CD4-positive, CD25-positive, alpha-beta regulatory T cell (primary cell): ENCODE results near the gene SLC2A9. TPM values are rescaled to one million over a fixed set of nuclear protein-coding genes. Genes with fewer than 3 reads are reported as not detected.

Source experiments
- ATAC-seq, 2 donors: fragments of 150-1000 bp; cut with Tn5 transposase; one replicate each; pipeline ENCODE4 v1.10.0; 2021; ENCODE audit warnings: low read depth in 2 of 2, moderate number of reproducible peaks in 2 of 2, moderate library complexity in 1 of 2
- DNase-seq, 3 donors: peaks; one replicate each; pipeline versions ENCODE4 v3.0.0 to v3.0.0-alpha.2; 2012 to 2022; ENCODE audit warnings: mixed read lengths in 1 of 3
- H3K27ac ChIP-seq: one replicate; pipeline ENCODE4 v1.7.0; 2013; ENCODE audit warnings: mild to moderate bottlenecking, low read length; ENCODE audit not compliant: insufficient read depth, poor library complexity, severe bottlenecking
- H3K27me3 ChIP-seq: one replicate; pipeline ENCODE4 v1.7.0; 2013; ENCODE audit warnings: low read length; ENCODE audit not compliant: control insufficient read depth, insufficient read depth
- H3K36me3 ChIP-seq: one replicate; pipeline ENCODE4 v1.7.0; 2013; ENCODE audit warnings: mild to moderate bottlenecking, low read length, moderate library complexity; ENCODE audit not compliant: control insufficient read depth, insufficient read depth
- H3K4me1 ChIP-seq: 2 replicates; pipeline ENCODE4 v1.7.0; 2013; ENCODE audit warnings: mild to moderate bottlenecking, low read length; ENCODE audit not compliant: insufficient read depth, control insufficient read depth, poor library complexity, severe bottlenecking
- H3K4me3 ChIP-seq: one replicate; pipeline ENCODE4 v1.7.0; 2013; ENCODE audit warnings: low read depth, mild to moderate bottlenecking, low read length, moderate library complexity
- H3K9me3 ChIP-seq, 2 experiments: 1 replicate in 1 of 2; 2 replicates in 1 of 2; pipeline ENCODE4 v1.7.0; 2013; ENCODE audit warnings: low read length in 2 of 2, mild to moderate bottlenecking in 1 of 2, moderate library complexity in 1 of 2; ENCODE audit not compliant: control insufficient read depth in 2 of 2
- H3K27ac Mint-ChIP-seq, 3 donors: one replicate each; pipeline ENCODE4 v1.8.0; 2020 to 2022; ENCODE audit warnings: mild to moderate bottlenecking in 3 of 3, mixed read lengths in 3 of 3, moderate library complexity in 2 of 3
- H3K27me3 Mint-ChIP-seq: one replicate; pipeline ENCODE4 v1.8.0; 2022; ENCODE audit warnings: mild to moderate bottlenecking, mixed read lengths
- H3K36me3 Mint-ChIP-seq: one replicate; pipeline ENCODE4 v1.8.0; 2020; ENCODE audit warnings: mixed read lengths
- H3K4me1 Mint-ChIP-seq, 4 donors: one replicate each; pipeline ENCODE4 v1.8.0; 2020 to 2022; ENCODE audit warnings: mixed read lengths in 4 of 4, mild to moderate bottlenecking in 1 of 4
- H3K4me3 Mint-ChIP-seq, 4 donors: one replicate each; pipeline ENCODE4 v1.8.0; 2020 to 2022; ENCODE audit warnings: mild to moderate bottlenecking in 4 of 4, mixed read lengths in 4 of 4, moderate library complexity in 3 of 4
- H3K9me3 Mint-ChIP-seq, 7 donors: one replicate each; pipeline ENCODE4 v1.8.0; 2020 to 2022; ENCODE audit warnings: mixed read lengths in 7 of 7, mild to moderate bottlenecking in 3 of 7, moderate library complexity in 2 of 7
- polyA plus RNA-seq, 4 donors: library from polyadenylated mRNA; unstranded; fragments of 300-500 nt; fragmentation: Illumina TruSeq; gene quantifications; one replicate each; pipeline ENCODE4 v1.2.3, GENCODE V29; 2021
- total RNA-seq: library from RNA; stranded (reverse); gene quantifications from one replicate; pipeline ENCODE4 v1.2.3, GENCODE V29; 2022

The SLC2A9 gene
- total RNA-seq, result 5.7 TPM
- 1 to 10 TPM in 1 of 4 donors, under 1 TPM in 3; 0.41 to 1.7 (median 0.62) TPM for polyA plus RNA-seq

DNA sequence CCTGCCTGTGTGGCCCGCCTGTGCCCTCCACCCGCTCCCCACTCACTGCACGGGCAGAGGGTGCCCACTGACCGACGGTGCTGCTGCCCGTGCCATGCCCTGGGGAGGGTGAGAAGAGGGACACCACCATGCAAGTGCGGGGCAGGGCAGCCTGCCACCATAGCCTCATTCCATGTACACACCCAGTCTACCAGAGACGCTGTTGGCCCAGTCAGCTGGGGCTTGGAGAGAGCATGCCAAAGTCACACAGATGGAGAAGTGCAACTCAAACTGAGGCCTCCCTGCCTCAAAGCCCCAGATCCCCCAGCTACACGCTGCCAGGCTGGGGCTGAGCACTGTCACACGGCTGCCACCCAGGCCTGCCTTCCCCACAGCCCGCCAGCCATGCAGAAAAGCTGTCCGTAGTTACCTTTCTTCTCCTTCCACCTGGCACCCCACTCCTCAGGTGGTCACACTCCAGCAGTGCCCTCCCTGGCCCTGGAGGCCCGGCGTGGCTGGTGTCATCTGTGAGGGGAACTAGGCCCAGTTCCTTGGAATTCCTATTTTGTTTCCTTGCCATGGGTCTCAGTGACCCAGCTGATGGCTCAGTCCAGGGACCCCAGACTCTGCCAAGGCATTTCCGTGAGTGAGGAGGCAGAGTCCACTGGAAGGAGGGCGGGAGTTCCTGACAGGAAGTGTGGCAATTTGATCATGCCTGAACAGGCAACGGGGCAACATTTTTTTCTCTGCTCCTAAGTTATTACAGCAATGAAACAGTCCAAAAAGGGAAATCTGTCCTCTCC is at the start of gene SLC2A9:
Gene SLC2A9 (minus strand): TSS at position 627 of the 782 bp plus-strand sequence. CDS start 68 bp downstream, at position 559.
- peaks cover 13% of the 10 kb centered on the region for H3K4me1 ChIP-seq
- no peaks in the 10 kb centered on the region for H3K27me3 ChIP-seq
- DNase-seq (no peak), ATAC-seq (no peak)
- no peaks in the 10 kb centered on the region for H3K9me3 ChIP-seq
- Mint-ChIP-seq H3K9me3 (no peaks in the 10 kb centered on the region), H3K27me3 (peaks cover 6% of the 10 kb centered on the region), H3K27ac (peak within 1 kb of the TSS in 2 of 3 donors; percentile 43 to 97), H3K4me3 (no peak within 1 kb of the TSS), H3K4me1 (peaks cover 0 to 20% (median 6%) of the 10 kb centered on the region in 4 donors), H3K36me3 (no peaks in the 10 kb centered on the region)
- H3K4me3 ChIP-seq, result no peak within 1 kb of the TSS
- H3K36me3 ChIP-seq, result no peaks in the 10 kb centered on the region
- no peak within 1 kb of the TSS for H3K27ac ChIP-seq

DNA sequence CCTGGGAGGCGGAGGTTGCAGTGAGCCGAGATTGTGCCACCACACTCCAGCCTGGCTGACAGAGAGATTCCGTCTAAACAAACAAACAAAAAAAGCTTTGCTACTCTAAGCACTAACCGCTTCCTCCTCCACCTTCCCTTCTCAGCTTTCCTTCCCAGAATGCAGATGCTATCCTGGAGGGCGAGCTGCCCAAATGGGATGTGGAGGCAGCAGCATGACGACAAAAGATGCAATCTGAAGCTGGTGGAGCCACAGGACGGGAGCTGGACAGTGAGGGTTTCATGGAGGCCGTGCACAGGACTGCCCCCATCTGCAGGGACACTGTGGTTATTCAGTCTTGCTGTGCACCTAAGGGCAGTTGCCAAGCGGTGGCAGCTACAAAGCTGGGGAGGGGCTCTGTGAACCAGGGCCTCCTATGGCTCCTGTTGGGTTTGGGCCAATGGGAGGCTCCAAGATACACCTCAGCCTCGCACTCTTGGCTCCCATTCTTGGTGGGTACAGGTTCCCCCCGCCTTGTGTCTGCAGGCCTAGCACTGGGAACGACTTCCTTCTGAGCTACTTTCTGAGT is 47.9 kb upstream of the SLC2A9 start:
- Mint-ChIP-seq H3K9me3 (no peaks in the 10 kb centered on the region), H3K27me3 (no peaks in the 10 kb centered on the region), H3K4me1 (peaks cover 0 to 5% (median 2%) of the 10 kb centered on the region in 4 donors), H3K27ac (no peak overlapping the region), H3K36me3 (peaks cover 28% of the 10 kb centered on the region), H3K4me3 (no peak overlapping the region)
- no peak for ATAC-seq
- Histone ChIP-seq H3K27me3 (no peaks in the 10 kb centered on the region), H3K36me3 (peaks cover 43% of the 10 kb centered on the region), H3K27ac (no peak overlapping the region), H3K4me3 (no peak overlapping the region), H3K9me3 (no peaks in the 10 kb centered on the region), H3K4me1 (no peaks in the 10 kb centered on the region)
- DNase-seq, result no peak

DNA sequence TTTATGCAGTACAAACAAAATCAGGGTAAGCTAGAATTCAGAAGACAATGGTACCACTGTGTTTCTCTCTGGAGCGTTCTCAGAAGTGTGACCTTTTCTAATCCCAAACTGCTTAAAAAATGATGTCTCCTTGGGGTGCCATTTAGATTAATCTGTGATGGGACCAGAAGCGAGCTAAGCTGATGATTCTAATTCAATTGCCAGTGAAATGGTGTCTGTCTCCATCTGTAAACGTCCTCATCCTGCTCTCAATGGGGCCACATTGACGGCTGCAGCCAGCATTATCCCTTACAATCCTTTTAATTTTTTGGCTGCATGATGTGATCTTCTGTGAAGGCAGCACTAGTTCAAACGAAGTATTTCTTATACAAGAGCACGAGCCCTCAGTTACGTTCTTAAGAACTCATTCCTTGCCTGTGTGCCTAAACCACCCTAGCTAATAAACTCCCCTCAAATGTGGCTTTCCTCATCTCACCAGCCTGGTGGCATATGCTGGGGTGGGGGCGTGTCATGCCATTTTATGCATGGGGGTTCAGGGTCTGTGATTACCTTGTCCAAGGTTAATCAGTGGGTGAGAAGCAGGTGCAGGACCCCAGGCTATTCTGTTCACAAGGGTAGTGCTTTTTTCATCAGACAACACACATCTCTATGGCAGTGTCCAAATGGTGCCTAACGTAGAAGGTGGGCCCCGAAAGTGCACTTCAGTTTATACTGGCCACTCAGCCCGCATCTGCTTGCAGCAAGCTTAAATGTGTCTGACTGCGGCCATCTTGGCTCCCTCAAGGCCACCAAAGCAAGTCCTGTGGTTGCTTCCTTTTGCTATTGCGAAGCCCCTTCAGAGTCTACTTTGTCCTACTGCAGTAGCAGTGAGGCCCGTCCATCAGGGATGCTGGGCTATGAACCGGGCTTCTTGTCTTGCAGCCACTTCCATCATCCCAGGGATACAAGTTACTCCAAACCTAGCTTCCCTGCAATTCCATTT is 45.7 kb upstream of the SLC2A9 start:
- Histone ChIP-seq H3K27ac (no peak overlapping the region), H3K27me3 (no peaks in the 10 kb centered on the region), H3K4me1 (no peaks in the 10 kb centered on the region), H3K36me3 (peaks cover 42% of the 10 kb centered on the region), H3K4me3 (no peak overlapping the region), H3K9me3 (no peaks in the 10 kb centered on the region)
- no peaks in the 10 kb centered on the region for H3K27me3 Mint-ChIP-seq
- ATAC-seq, result no peak
- no peaks in the 10 kb centered on the region for H3K9me3 Mint-ChIP-seq
- peak overlapping the region in 2 of 3 donors; percentile 17 to 47 for H3K27ac Mint-ChIP-seq
- peaks cover 0 to 5% (median 0%) of the 10 kb centered on the region in 4 donors for H3K4me1 Mint-ChIP-seq
- peaks cover 28% of the 10 kb centered on the region for H3K36me3 Mint-ChIP-seq
- DNase-seq, result no peak
- no peak overlapping the region for H3K4me3 Mint-ChIP-seq

DNA sequence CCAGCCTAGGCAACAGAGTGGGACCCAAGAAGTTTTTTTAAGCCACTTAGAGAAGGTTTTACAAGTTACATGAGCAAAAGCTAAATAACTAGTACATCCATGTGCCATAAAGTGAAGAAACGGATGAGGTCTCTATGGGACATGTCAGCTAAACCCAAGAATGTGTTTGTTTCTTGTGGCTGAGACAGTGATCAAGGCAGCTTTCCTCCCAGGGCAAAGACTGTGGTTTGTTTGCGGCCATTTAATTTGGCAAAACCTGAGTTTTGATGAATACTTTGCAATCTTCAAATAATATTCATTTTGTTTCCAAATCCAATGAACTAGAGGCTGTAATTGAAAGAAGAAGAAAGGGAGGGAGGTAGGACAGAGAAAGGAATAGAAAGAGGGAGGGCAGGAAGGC is 44.9 kb upstream of the SLC2A9 start:
- H3K36me3 ChIP-seq, result peaks cover 46% of the 10 kb centered on the region
- H3K4me3 ChIP-seq, result no peak overlapping the region
- no peaks in the 10 kb centered on the region for H3K9me3 ChIP-seq
- Mint-ChIP-seq H3K4me1 (peaks cover 0 to 9% (median 0%) of the 10 kb centered on the region in 4 donors), H3K27me3 (no peaks in the 10 kb centered on the region), H3K9me3 (no peaks in the 10 kb centered on the region), H3K27ac (peak overlapping the region in 1 of 3 donors; percentile 17), H3K36me3 (peaks cover 35% of the 10 kb centered on the region), H3K4me3 (no peak overlapping the region)
- DNase-seq, result no peak
- H3K27ac ChIP-seq, result no peak overlapping the region
- no peaks in the 10 kb centered on the region for H3K27me3 ChIP-seq
- no peak for ATAC-seq
- no peaks in the 10 kb centered on the region for H3K4me1 ChIP-seq

DNA sequence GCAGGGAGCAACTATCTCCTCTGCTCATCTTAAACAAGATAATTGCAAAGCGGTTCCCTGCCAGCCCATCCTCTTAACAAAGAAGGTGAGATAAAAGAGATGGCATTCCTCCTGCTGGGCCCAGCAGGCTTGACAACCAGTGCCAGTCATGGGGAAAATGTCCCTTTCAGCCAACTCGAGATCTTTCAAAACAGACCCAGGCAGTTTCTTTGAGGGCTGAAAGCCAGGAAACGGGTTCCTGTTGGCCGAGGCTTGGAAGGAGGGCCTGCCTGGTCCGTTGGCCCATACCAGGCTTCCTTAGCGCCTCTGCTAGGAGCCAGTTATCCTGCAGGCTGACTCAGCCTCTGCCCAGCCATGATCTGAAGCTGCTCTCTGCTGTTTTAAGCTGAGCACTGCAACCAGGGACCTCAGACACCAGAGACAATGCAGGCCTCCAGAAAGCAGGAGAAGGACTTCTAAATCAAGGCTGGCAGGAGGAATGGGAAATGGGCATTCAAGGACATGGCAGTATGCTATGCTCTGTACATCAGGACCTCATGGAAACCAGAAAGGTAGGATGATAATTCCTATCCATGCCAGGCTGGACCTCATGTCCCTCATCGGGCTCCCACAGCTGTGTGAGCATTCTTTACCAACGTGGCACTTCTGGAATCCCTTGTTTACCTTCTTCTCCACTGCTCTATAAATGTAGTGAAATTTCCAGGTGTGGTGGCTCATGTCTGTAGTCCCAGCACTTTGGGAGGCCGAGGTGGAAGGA is 42.4 kb upstream of the SLC2A9 start:
- no peaks in the 10 kb centered on the region for H3K9me3 ChIP-seq
- Mint-ChIP-seq H3K4me3 (no peak overlapping the region), H3K4me1 (peaks cover 0 to 4% (median 0%) of the 10 kb centered on the region in 4 donors), H3K36me3 (peaks cover 38% of the 10 kb centered on the region), H3K27me3 (no peaks in the 10 kb centered on the region), H3K27ac (no peak overlapping the region), H3K9me3 (peaks cover 0 to 2% (median 0%) of the 10 kb centered on the region in 7 donors)
- no peak for DNase-seq
- H3K36me3 ChIP-seq, result peaks cover 46% of the 10 kb centered on the region
- no peak overlapping the region for H3K4me3 ChIP-seq
- no peaks in the 10 kb centered on the region for H3K27me3 ChIP-seq
- no peak for ATAC-seq
- no peaks in the 10 kb centered on the region for H3K4me1 ChIP-seq
- no peak overlapping the region for H3K27ac ChIP-seq

DNA sequence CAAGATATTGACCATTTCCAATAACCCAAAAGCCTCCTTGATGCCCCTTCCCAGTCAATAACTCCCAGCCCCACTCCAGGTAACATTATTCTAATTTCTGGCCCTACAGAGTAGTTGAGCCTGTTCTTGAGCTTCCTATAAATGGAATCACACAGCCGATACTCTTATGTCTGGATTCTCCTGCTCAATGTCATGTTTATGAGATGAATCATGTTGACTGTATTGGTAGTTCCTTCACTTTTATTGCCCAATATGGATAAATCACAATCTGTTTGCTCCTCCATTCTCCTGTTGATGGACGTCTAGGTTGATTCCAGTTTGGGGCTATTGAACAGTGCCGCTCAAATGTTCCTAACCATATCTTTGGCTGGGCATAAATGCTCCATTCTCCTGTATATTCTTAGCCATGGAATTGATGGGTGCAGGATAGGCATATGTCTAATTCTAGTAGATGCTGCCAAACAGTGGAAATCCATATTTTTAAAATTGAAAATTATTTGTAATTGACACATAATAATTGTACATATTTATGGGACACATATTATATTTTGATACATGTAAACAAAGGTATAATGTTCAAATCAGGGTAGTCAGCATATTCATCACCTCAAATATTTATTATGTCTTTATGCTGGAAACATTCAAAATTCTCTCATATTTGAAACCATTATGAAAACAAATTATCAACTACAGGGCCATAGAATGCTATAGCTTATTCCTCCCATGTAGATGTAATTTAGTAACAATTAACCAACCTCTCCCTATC is 40.5 kb upstream of the SLC2A9 start:
- H3K36me3 Mint-ChIP-seq, result peaks cover 37% of the 10 kb centered on the region
- peaks cover 0 to 4% (median 0%) of the 10 kb centered on the region in 4 donors for H3K4me1 Mint-ChIP-seq
- no peak overlapping the region for H3K4me3 Mint-ChIP-seq
- H3K4me3 ChIP-seq, result no peak overlapping the region
- no peak overlapping the region for H3K27ac ChIP-seq
- peaks cover 38% of the 10 kb centered on the region for H3K36me3 ChIP-seq
- H3K4me1 ChIP-seq, result no peaks in the 10 kb centered on the region
- no peak for DNase-seq
- H3K9me3 ChIP-seq, result no peaks in the 10 kb centered on the region
- H3K27ac Mint-ChIP-seq, result peak overlapping the region in 1 of 3 donors; percentile 63
- H3K27me3 ChIP-seq, result no peaks in the 10 kb centered on the region
- no peak for ATAC-seq
- peaks cover 0 to 2% (median 0%) of the 10 kb centered on the region in 7 donors for H3K9me3 Mint-ChIP-seq
- no peaks in the 10 kb centered on the region for H3K27me3 Mint-ChIP-seq
